ENCODE data around the gene PITPNC1.

GRCh38 chr17:67491009-67491680, 114.1 kb downstream of the PITPNC1 start:
- TF ChIP-seq CTCF (IDR thresholded peaks at IDR 0.05; ENCODE audit: low read length) (no peak), EZH2 (optimal IDR thresholded peaks at IDR 0.05; ENCODE audit: low read depth, low read length) (no peak)
